Adrenal gland (tissue), 5 donors: ENCODE data around the gene MEPCE.

ENCODE experiments used
- CTCF ChIP-seq, 6 experiments: fragments of 450-650 bp in 4 of 6; fragments of 200-600 bp in 2 of 6; sonication (generic) in 1 of 6; IDR thresholded peaks; 1 replicate in 5 of 6; 2 replicates in 1 of 6; pipeline versions ENCODE4 v1.5.1 to v1.8.0; 2016 to 2021; ENCODE audit warnings: antibody characterized with exemption in 6 of 6, mild to moderate bottlenecking in 2 of 6, moderate library complexity in 1 of 6
- POLR2A ChIP-seq, 2 donors: fragments of 450-650 bp; IDR thresholded peaks; one replicate each; pipeline ENCODE4 v1.6.1; 2017; ENCODE audit warnings: antibody characterized with exemption in 2 of 2, mild to moderate bottlenecking in 2 of 2, moderate library complexity in 1 of 2
- donor health status: DM: no; HTN: no; CAD: no.

DNA sequence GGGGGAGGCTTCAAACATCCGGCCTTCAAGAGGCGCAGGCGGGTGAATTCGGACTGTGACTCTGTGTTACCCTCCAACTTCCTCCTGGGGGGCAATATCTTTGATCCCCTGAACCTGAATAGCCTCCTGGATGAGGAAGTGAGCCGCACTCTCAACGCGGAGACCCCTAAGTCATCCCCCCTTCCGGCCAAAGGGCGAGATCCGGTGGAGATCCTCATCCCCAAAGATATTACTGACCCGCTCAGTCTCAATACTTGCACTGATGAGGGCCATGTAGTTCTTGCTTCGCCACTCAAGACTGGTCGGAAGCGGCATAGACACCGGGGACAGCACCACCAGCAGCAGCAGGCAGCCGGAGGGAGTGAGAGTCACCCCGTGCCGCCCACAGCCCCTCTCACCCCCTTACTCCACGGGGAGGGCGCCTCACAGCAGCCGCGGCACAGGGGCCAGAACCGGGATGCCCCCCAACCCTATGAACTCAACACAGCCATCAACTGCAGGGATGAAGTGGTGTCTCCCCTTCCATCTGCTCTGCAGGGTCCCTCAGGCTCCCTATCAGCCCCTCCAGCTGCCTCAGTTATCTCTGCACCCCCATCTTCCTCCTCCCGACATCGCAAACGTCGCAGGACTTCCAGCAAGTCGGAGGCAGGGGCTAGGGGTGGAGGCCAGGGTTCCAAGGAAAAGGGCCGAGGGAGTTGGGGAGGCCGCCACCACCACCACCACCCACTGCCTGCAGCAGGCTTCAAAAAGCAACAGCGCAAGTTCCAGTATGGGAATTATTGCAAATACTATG lies 1.1 kb downstream of the MEPCE start:
- TF ChIP-seq CTCF (IDR thresholded peaks at IDR 0.05) (no peak), POLR2A (IDR thresholded peaks at IDR 0.05) (no peak)
